Transverse colon (tissue), 4 donors: ENCODE data around the gene ZCCHC7. TPM values are rescaled to one million over a fixed set of nuclear protein-coding genes. Genes with fewer than 3 reads are reported as not detected.

Experiments used
- DNase-seq: peaks from one replicate; pipeline ENCODE4 v3.0.0-alpha.2; 2019
- H3K27ac ChIP-seq, 4 donors: fragments of 200-600 bp; sonication (generic); 2 replicates each; pipeline ENCODE4 v1.5.1; 2016 to 2018; ENCODE audit warnings: inconsistent platforms in 4 of 4
- H3K27me3 ChIP-seq: fragments of 200-600 bp; sonication (generic); 2 replicates; pipeline ENCODE4 v1.5.1; 2017; ENCODE audit warnings: inconsistent platforms
- H3K36me3 ChIP-seq, 4 donors: fragments of 200-600 bp; sonication (generic); 2 replicates each; pipeline ENCODE4 v1.5.1; 2017 to 2019; ENCODE audit warnings: inconsistent platforms in 4 of 4
- H3K4me1 ChIP-seq, 4 donors: fragments of 200-600 bp; sonication (generic); 2 replicates each; pipeline ENCODE4 v1.5.1; 2017 to 2020; ENCODE audit warnings: inconsistent platforms in 4 of 4
- H3K4me3 ChIP-seq, 4 donors: fragments of 200-600 bp; sonication (generic); 1 replicate in 1 of 4; 2 replicates in 3 of 4; pipeline versions ENCODE4 v1.5.1 to v1.6.1; 2017 to 2019; ENCODE audit warnings: inconsistent platforms in 4 of 4
- H3K9me3 ChIP-seq, 2 donors: fragments of 200-600 bp; sonication (generic); 2 replicates each; pipeline ENCODE4 v1.5.1; 2017 to 2019; ENCODE audit warnings: inconsistent platforms in 2 of 2
- EP300 ChIP-seq: sonication (generic); formaldehyde crosslinking; IDR thresholded peaks from one replicate; pipeline ENCODE4 v1.6.1; 2017; ENCODE audit warnings: antibody characterized with exemption, low read depth
- POLR2A ChIP-seq: fragments of 450-650 bp; IDR thresholded peaks from one replicate; pipeline ENCODE4 v1.6.1; 2016; ENCODE audit warnings: antibody characterized with exemption, mild to moderate bottlenecking, moderate library complexity
- POLR2AphosphoS5 ChIP-seq, 3 donors: sonication (generic); formaldehyde crosslinking; IDR thresholded peaks; one replicate each; pipeline ENCODE4 v1.6.1; 2016; ENCODE audit warnings: antibody characterized with exemption in 3 of 3
- WGBS, 2 donors: methylation state at CpG; one replicate each; pipeline ENCODE4 v1.1.5; 2018; ENCODE audit warnings: low coverage in 1 of 2; 5-methylcytosine and 5-hydroxymethylcytosine counted together
- in situ Hi-C, 4 donors: fragments of 200-750 bp; cut with MboI; loops; one replicate each; pipeline versions ENCODE4 v1.15.0 to v1.15.1; 2017; ENCODE audit warnings: low sequenced_read_pairs in 3 of 4, low pct_ligation_motif_present in 1 of 4, low pct_unique_long_range_greater_than_20kb in 1 of 4
- intact Hi-C: fragments of 100-400 bp; cut with DNase I; formaldehyde crosslinking; loops from one replicate; pipeline ENCODE4 v1.15.1; 2023; ENCODE audit warnings: low total_unique reads
- total RNA-seq, 4 donors: library from RNA; depleted of rRNA; stranded (reverse); fragments of >200 nt; gene quantifications; one replicate each; pipeline ENCODE4 v1.1.0, GENCODE V29; 2016
- TF ChIP-seq, protein P1 (sequence below), 5 experiments: fragments of 200-600 bp in 3 of 5; fragments of 450-650 bp in 2 of 5; sonication (generic) in 3 of 5; IDR thresholded peaks; 1 replicate in 2 of 5; 2 replicates in 3 of 5; pipeline ENCODE4 v1.5.1; 2016 to 2017; ENCODE audit warnings: antibody characterized with exemption in 5 of 5, inconsistent platforms in 3 of 5, mild to moderate bottlenecking in 2 of 5, moderate library complexity in 1 of 5

The ZCCHC7 gene
- total RNA-seq, 4 donors from 2014 or later = 13.2 to 43.0 (median 16.5) TPM

DNA sequence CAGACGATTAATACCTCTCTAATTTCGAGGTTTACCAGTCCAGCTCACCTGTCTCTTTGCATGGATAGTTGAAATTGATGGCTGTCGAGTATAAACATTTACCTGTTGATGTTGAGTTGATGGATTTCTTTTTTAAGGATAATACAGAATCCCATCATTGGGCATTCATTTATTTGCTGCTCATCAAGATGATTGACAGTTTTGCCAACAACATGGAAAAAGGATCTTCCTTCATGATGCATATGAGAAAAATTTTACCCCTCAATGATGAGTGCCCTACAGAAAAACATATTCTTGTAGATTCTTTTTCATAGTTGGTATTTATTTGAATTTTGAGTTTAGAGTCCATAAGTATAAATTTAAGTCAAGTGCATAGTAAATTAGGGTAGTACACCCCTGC, 59.2 kb downstream of the ZCCHC7 start:
- 89 to 96% methylated on average over 3 of the region's 3 CpGs for WGBS, 2 donors
- in situ Hi-C loops = loop anchor here in 1 of 4 donors (25.0 kb wide), 1 partner anchor 108 kb away; no protein-coding TSS in a partner anchor
- no peak for DNase-seq
- H3K27ac ChIP-seq = no peak overlapping the region
- no peaks in the 10 kb centered on the region for H3K36me3 ChIP-seq
- H3K4me3 ChIP-seq = no peak overlapping the region
- H3K4me1 ChIP-seq = no peaks in the 10 kb centered on the region
- H3K27me3 ChIP-seq = no peaks in the 10 kb centered on the region
- H3K9me3 ChIP-seq = no peaks in the 10 kb centered on the region
- intact Hi-C loops = no loop called here
- TF ChIP-seq POLR2A (no peak), POLR2AphosphoS5 (IDR thresholded peaks at IDR 0.05) (no peak), EP300 (no peak)
- TF ChIP-seq, protein P1, sequence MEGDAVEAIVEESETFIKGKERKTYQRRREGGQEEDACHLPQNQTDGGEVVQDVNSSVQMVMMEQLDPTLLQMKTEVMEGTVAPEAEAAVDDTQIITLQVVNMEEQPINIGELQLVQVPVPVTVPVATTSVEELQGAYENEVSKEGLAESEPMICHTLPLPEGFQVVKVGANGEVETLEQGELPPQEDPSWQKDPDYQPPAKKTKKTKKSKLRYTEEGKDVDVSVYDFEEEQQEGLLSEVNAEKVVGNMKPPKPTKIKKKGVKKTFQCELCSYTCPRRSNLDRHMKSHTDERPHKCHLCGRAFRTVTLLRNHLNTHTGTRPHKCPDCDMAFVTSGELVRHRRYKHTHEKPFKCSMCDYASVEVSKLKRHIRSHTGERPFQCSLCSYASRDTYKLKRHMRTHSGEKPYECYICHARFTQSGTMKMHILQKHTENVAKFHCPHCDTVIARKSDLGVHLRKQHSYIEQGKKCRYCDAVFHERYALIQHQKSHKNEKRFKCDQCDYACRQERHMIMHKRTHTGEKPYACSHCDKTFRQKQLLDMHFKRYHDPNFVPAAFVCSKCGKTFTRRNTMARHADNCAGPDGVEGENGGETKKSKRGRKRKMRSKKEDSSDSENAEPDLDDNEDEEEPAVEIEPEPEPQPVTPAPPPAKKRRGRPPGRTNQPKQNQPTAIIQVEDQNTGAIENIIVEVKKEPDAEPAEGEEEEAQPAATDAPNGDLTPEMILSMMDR (IDR thresholded peaks at IDR 0.05) = no peak

DNA sequence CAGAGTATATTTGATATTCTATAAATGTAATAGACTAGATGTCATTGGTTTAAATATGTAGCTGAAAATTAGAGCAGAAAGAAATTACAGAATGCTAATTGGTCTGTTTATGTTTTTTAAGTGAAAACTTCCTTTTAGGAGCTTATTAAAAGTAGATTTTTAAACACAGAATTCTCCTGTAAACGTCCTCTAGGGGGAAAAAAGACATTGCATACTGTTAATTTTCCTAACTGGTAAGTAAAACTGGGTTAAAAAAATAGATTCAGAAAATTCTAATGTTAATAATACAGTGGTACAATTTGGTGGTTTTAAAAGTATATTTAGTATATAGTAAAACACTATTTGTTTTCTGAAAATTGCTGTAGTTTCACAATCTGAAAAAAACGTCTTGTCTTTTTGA, 59.8 kb downstream of the ZCCHC7 start:
- Histone ChIP-seq H3K27me3 (no peaks in the 10 kb centered on the region), H3K36me3 (no peaks in the 10 kb centered on the region), H3K4me3 (no peak overlapping the region), H3K9me3 (no peaks in the 10 kb centered on the region), H3K4me1 (no peaks in the 10 kb centered on the region), H3K27ac (no peak overlapping the region)
- DNase-seq = no peak
- in situ Hi-C loops (loop anchor here in 1 of 4 donors (25.0 kb wide), 1 partner anchor 107 kb away; no protein-coding TSS in a partner anchor), intact Hi-C loops (no loop called here)
- no peak for TF ChIP-seq EP300
- no peak for TF ChIP-seq POLR2AphosphoS5 (IDR thresholded peaks at IDR 0.05)
- TF ChIP-seq POLR2A = no peak
- TF ChIP-seq, protein P1 (IDR thresholded peaks at IDR 0.05) = no peak
- WGBS, 2 donors = 66 to 79% methylated on average over 2 of the region's 2 CpGs

DNA sequence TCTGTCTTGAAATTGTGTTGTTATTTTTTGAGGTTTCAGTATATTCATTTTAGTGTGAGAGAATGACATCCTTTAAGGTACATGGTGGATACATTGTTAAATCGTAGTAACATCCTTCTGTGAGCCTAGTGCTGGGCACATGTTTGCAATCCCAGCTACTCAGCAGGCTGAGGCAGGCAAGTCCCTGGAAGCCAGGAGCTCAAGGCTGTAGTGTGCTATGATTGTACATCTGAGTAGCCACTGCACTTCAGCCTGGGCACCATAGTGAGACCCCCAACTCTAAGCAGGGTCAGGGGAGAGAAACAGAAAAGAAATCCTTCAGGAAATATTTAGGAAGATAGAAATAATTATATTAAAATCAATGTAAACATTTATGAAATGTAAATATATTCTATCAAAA, 62.3 kb downstream of the ZCCHC7 start:
- H3K36me3 ChIP-seq = no peaks in the 10 kb centered on the region
- H3K27ac ChIP-seq = no peak overlapping the region
- in situ Hi-C loops (loop anchor here in 1 of 4 donors (25.0 kb wide), 1 partner anchor 105 kb away; no protein-coding TSS in a partner anchor), intact Hi-C loops (no loop called here)
- no peak for DNase-seq
- no peak overlapping the region for H3K4me3 ChIP-seq
- TF ChIP-seq, protein P1 (IDR thresholded peaks at IDR 0.05) = no peak
- TF ChIP-seq POLR2AphosphoS5 (IDR thresholded peaks at IDR 0.05) (no peak), EP300 (no peak), POLR2A (no peak)
- WGBS, 2 donors = 95 to 100% methylated on average over 1 of the region's 1 CpG
- no peaks in the 10 kb centered on the region for H3K9me3 ChIP-seq
- no peaks in the 10 kb centered on the region for H3K27me3 ChIP-seq
- peaks cover 0 to 4% (median 0%) of the 10 kb centered on the region in 4 donors for H3K4me1 ChIP-seq

DNA sequence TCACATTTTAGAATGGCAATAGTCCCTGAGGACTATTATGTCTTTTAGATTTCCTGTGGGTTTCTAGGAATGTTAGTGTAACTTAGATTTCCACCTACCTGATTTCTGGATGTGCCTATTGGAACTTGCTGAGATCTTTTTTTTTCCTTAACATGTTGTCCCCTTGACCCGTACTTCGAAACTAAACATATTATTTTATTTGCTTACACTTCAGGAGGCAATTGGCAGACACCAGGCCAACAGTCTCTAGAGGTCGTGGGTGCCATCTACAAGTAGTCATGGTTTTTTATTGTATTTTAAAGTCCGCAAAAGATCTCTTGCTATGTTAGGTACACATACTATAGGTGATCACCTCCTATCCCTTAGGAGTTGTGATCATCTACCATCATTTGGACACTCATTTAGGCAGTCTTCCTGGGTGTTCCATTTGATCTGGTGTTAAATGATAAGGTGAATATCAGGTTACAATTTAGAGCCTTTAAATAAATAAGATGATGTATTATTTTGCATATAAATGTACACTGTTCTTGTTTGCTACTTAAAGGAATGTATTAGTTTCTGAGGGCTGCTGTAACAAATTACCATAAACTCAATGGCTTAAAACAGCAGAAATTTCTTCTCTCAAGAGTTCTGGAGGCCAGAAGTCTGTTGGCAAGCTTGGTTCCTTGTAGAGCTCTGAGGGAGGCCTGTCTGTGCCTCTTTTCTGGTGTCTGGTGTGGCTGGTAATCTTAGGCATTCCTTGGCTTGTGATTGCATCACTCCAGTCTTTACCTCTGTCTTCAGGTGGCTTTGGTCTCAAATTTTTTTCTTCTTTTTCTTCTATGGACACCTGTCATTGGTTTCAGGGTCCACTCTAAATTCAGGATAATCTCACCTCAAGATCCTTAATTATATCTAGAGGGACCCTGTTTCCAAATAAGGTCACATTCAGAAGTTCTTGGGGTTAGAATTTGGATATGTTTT, 64.8 kb downstream of the ZCCHC7 start:
- Histone ChIP-seq H3K36me3 (no peaks in the 10 kb centered on the region), H3K4me3 (no peak overlapping the region), H3K9me3 (no peaks in the 10 kb centered on the region), H3K27ac (no peak overlapping the region), H3K27me3 (no peaks in the 10 kb centered on the region), H3K4me1 (peaks cover 0 to 4% (median 0%) of the 10 kb centered on the region in 4 donors)
- intact Hi-C loops (no loop called here), in situ Hi-C loops (loop anchor here in 1 of 4 donors (25.0 kb wide), 1 partner anchor 102 kb away; no protein-coding TSS in a partner anchor)
- no peak for DNase-seq
- 83 to 91% methylated on average over 4 of the region's 4 CpGs for WGBS, 2 donors
- TF ChIP-seq, protein P1 (IDR thresholded peaks at IDR 0.05) = no peak
- no peak for TF ChIP-seq POLR2AphosphoS5 (IDR thresholded peaks at IDR 0.05)
